Measurements from ENCODE around the gene SVEP1. TPM values are rescaled to one million over a fixed set of nuclear protein-coding genes. Genes with fewer than 3 reads are reported as not detected.

The SVEP1 gene
- total RNA-seq = 28.2 and 62.5 TPM in 2 replicates

DNA sequence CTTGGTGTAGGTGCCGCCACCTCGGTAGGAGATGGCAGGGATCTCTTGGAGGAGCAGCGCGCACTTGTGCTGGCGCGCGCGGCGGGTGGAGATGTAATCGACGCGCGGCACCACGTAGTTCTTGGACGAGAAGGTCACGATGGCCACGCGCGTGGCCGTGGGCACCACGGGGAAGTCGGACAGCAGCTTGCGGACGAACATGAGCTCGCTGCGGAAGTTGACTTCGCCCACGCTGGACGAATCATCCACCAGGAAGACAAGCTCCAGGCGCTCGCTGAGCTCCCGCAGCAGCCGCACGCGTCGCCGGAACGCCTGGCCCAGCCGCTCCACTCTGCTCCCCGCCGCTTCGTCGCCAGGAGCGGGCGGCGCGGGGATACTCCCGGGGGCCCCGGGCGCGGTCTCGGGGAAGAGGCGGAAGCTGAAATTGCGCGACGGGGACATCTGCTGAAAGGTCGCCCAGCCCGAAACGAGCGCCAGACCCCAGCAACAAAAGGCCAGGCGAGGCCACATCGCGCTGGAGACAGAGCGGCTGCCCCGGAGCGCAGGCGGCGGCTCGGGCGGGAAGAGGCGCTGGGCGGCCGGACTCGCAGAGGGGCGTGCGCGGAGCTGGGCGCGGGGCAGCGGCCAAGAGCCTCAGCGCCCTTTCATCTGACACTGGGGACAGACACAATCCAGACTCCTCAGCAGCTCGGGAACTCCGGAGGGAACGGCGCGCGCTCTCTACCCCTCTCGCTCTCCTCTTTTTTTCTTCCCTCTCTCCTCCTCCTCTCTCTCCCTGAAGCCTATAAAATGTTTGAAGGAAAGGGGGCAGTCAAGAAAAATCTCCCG, at the start of gene SVEP1:
Gene SVEP1, minus strand, starts transcription at position 708 of the 828 bp plus-strand sequence. Its CDS starts 198 bp downstream, at position 510.

DNA sequence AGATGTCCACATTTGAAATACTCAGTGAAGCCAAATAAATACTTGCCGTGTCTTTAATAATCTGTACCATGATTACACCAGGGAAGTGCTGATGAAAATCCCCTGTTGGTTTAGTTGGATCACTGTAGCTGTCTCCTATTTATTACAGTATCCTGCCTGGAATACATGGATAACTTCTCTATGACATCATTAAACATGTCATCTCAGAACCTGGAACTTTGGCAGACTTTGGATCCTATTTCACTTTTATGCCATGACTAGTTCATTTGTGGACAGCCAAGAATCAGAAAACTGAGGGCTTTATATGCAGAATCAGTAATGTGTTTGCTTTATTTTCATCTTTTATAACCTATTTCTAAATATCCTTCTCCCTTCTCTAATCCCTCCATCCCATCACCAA, 241.8 kb downstream of the SVEP1 start, which contains the start of gene TXNDC8:
Gene TXNDC8, minus strand, starts transcription at position 137 of the 400 bp plus-strand sequence.

Other genes with a start within 250 kb of the SVEP1 start
- not detected in 2 replicates for gene TXNDC8, start 241.9 kb downstream of the SVEP1 start, total RNA-seq
- 0.32 and 2.1 TPM in 2 replicates for gene MUSK, start 89.0 kb upstream of the SVEP1 start, total RNA-seq